ENCODE measurements around the gene IGF2BP3.

GRCh38 chr7:23335621-23336020, 134.7 kb downstream of the IGF2BP3 start:
- TF ChIP-seq CTCF (conservative IDR thresholded peaks at IDR 0.05) (no peak), EZH2 (IDR thresholded peaks at IDR 0.05; ENCODE audit: low read depth) (no peak)

Measured in PC-9 (cell line).